GM12891 (cell line): ENCODE measurements around the gene NEK6.

Experiments
- POLR2A ChIP-seq: IDR thresholded peaks from 2 replicates; pipeline ENCODE4 v1.6.1; 2011; ENCODE audit warnings: low read depth, low read length, control low read depth
- POLR2AphosphoS5 ChIP-seq: IDR thresholded peaks from 2 replicates; pipeline ENCODE4 v1.6.1; 2011; ENCODE audit warnings: low read depth, low read length, control low read depth
- TAF1 ChIP-seq: IDR thresholded peaks from 2 replicates; pipeline ENCODE4 v1.6.1; 2011; ENCODE audit warnings: low read depth, low read length, control low read depth

- TF ChIP-seq POLR2AphosphoS5 = no peak
- TF ChIP-seq POLR2A = no peak
- TF ChIP-seq TAF1 = no peak
Measured at GRCh38 chr9:124399323-124399967, 141.7 kb downstream of the NEK6 start.
